Heart right ventricle (tissue), 16 donors: ENCODE results near the gene AFF1. TPM values are rescaled to one million over a fixed set of nuclear protein-coding genes. Genes with fewer than 3 reads are reported as not detected.
A peak's percentile ranks its signal among the peaks of the same experiment; 100 is the strongest.

ENCODE experiments used
- ATAC-seq, 8 donors: fragments of 200-7000 bp; cut with Tn5 transposase; one replicate each; pipeline ENCODE4 v1.9.1; 2020; ENCODE audit warnings: mild to moderate bottlenecking in 8 of 8, moderate library complexity in 8 of 8, moderate number of reproducible peaks in 1 of 8
- DNase-seq, 2 donors: peaks; one replicate each; pipeline ENCODE4 v3.0.0-alpha.2; 2020
- H3K27ac ChIP-seq, 10 donors: fragments of 200-600 bp; sonication (generic) in 2 of 10; one replicate each; pipeline versions ENCODE4 v1.5.0 to v1.8.0; 2020 to 2022; ENCODE audit warnings: mild to moderate bottlenecking in 3 of 10
- H3K27me3 ChIP-seq, 7 donors: fragments of 200-600 bp; one replicate each; pipeline ENCODE4 v1.8.0; 2021 to 2022; ENCODE audit warnings: mild to moderate bottlenecking in 2 of 7
- H3K36me3 ChIP-seq, 9 donors: fragments of 200-600 bp; sonication (generic) in 1 of 9; one replicate each; pipeline versions ENCODE4 v1.5.0 to v1.8.0; 2020 to 2022; ENCODE audit warnings: mild to moderate bottlenecking in 2 of 9
- H3K4me1 ChIP-seq, 9 donors: fragments of 200-600 bp; sonication (generic) in 1 of 9; one replicate each; pipeline versions ENCODE4 v1.5.0 to v1.8.0; 2020 to 2022; ENCODE audit warnings: mild to moderate bottlenecking in 4 of 9
- H3K4me3 ChIP-seq, 10 donors: fragments of 200-600 bp; sonication (generic) in 2 of 10; one replicate each; pipeline versions ENCODE4 v1.5.0 to v1.8.0; 2020 to 2022; ENCODE audit warnings: mild to moderate bottlenecking in 7 of 10, moderate library complexity in 2 of 10
- H3K9me3 ChIP-seq, 11 donors: fragments of 200-600 bp in 10 of 11; sonication (generic) in 2 of 11; one replicate each; pipeline versions ENCODE4 v1.5.0 to v1.8.0; 2013 to 2022; ENCODE audit warnings: mild to moderate bottlenecking in 2 of 11, control low read depth in 1 of 11, moderate library complexity in 1 of 11
- CTCF ChIP-seq, 9 donors: fragments of 200-600 bp; sonication (generic) in 2 of 9; IDR thresholded peaks; one replicate each; pipeline versions ENCODE4 v1.5.0 to v1.8.0; 2021 to 2022; ENCODE audit warnings: antibody characterized with exemption in 9 of 9, mild to moderate bottlenecking in 5 of 9, moderate library complexity in 1 of 9
- WGBS, 2 donors: extraction: QIAGEN DNeasy Blood & Tissue Kit; methylation state at CpG; one replicate each; pipeline ENCODE4 v1.1.7; 2013; ENCODE audit warnings: inconsistent platforms in 1 of 2; 5-methylcytosine and 5-hydroxymethylcytosine counted together
- intact Hi-C, 10 donors: fragments of 100-400 bp; cut with DNase I; formaldehyde crosslinking; loops; one replicate each; pipeline versions ENCODE4 v1.11.1 to v1.14.2; 2022
- polyA plus RNA-seq, 2 donors: library from polyadenylated mRNA; stranded (reverse); fragments of 200-250 nt; gene quantifications; one replicate each; pipeline ENCODE4 v1.2.3, GENCODE V29; 2013
- total RNA-seq, 10 donors: library from RNA; stranded (reverse); fragmentation: NEBNext Ultra II Directional in 3 of 10; extraction: Animal tissue kit (Norgen Biotek cat#: 25700) in 3 of 10; gene quantifications; one replicate each; pipeline versions ENCODE4 v1.2.1 to v1.2.4, GENCODE V29; 2021 to 2023
- donor health status: Arrhythmogenic right ventricular cardiomyopathy.
- donor health status: ischemic (EF 13 %, LVEDD 7.1; RV severe dilation, severe dysfunction).
- donor health status: healthy with polysubstance abuse.
- donor health status: DM: no; HTN: yes; CAD: no.
- donor health status: DM: no; HTN: no; CAD: no.
- donor health status: ischemic (EF 25% LVEDD 6.9; RV normal size, moderate dysfunction).
- donor health status: ischemic (EF 25% LVEDD 5.7; RV mildly dilated, moderate dysfunction).
- donor health status: healthy.
- donor health status: DM: yes; HTN: yes; CAD: no.
- donor health status: Ischemic cardiomyopathy.
- donor health status: ischemic (EF 35%, LVEDD 5.7; RV mildly dilated, moderate dysfunction).
- donor health status: nonischemic (EF 11% LVEDD 7.7; RV severe dilation, severe dysfunction).
- donor health status: DM: yes; HTN: yes; CAD: no.
- donor health status: PGD.
- donor health status: ischemic (EF 29% LVEDD 5.4; RV normal size, mild dysfunction).
- donor health status: nonischemic (EF 23%, LVEDD 6.1; RV moderate dilation, normal function).

The AFF1 gene
- total and polyA plus RNA-seq, 12 donors: 44.4 to 90.2 (median 74.5) TPM

DNA sequence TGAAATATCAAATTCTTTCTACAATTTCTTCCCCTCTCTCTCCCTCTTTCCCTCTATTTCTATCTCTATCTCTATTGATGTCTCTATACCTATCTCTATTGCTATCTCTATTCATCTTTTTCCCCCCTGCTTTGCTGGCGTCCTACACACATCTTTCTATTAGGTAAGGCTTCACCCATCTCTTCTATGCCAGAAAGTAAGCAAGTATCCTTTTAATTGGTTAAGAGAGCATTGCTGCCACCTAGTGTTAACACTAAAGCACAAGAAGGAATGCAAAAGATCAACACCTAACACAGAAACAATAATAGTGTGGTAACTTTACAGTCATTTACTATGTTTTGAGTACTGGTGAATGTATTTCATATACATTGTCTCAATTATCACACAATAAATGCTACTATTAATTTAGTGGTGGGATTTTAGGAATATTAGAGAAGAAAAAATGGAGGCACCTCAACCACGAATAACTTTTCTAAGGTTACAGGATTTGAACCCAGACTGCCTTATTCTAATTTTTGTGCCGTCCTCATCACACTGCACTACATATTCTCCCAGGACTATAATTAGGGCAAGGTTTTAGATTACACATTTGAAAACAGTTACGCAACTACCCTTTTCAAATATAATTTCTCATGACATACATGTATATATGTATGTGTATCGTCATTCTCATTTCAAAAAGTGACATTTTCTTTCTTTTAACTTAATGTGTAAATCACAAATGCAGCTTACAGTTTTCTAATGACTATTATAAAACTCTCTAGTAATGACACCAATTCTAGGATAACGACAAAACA lies 38.9 kb upstream of the AFF1 start:
- intact Hi-C loops: loop anchor here (2.0 to 10.0 kb wide), 5 partner anchors 81 to 399 kb away; no protein-coding TSS in a partner anchor
- no peaks in the 10 kb centered on the region for H3K36me3 ChIP-seq
- no peak overlapping the region for H3K4me3 ChIP-seq
- TF ChIP-seq CTCF (IDR thresholded peaks at IDR 0.05): peak; percentile 50 to 89 (median 80)
- no peak overlapping the region for H3K27ac ChIP-seq
- no peaks in the 10 kb centered on the region for H3K9me3 ChIP-seq
- peak in 5 of 8 donors; percentile 36 to 59 (median 55) for ATAC-seq
- H3K4me1 ChIP-seq: peaks cover 0 to 26% (median 0%) of the 10 kb centered on the region in 9 donors
- peak in 1 of 2 donors; percentile 53 for DNase-seq
- 75 to 78% methylated on average over 6 of the region's 6 CpGs for WGBS, 2 donors
- peaks cover 0 to 16% (median 0%) of the 10 kb centered on the region in 7 donors for H3K27me3 ChIP-seq

DNA sequence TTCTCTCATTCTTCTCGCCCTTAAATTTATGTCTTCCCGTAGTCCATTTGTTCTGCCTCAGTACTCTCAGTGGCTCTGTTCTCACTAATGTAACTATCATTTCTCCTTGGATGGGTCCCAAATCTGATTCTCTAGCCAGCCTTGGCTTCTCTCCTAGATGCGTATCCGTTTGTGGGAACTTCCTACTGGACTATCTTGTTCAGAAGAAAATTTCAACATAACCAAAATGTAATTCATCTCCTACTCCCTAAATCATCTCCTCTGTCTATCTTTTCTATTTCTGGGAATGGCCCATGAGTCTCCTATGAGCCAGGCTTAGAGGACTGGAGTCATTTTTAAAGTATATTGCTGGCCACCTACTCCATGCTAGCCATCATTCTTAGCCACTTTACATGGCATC lies 38.2 kb upstream of the AFF1 start:
- Histone ChIP-seq H3K9me3 (no peaks in the 10 kb centered on the region), H3K4me3 (no peak overlapping the region), H3K27ac (no peak overlapping the region), H3K36me3 (no peaks in the 10 kb centered on the region), H3K27me3 (peaks cover 0 to 10% (median 0%) of the 10 kb centered on the region in 7 donors), H3K4me1 (peaks cover 0 to 21% (median 0%) of the 10 kb centered on the region in 9 donors)
- intact Hi-C loops: loop anchor here in 6 of 10 donors (2.0 to 10.0 kb wide), 5 partner anchors 82 to 400 kb away; no protein-coding TSS in a partner anchor
- DNase-seq (no peak), ATAC-seq (no peak)
- WGBS, 2 donors: 53 to 62% methylated on average over 4 of the region's 4 CpGs
- TF ChIP-seq CTCF (IDR thresholded peaks at IDR 0.05): no peak

- TF ChIP-seq CTCF (IDR thresholded peaks at IDR 0.05): peak in 1 of 9 donors; percentile 13
- WGBS, 2 donors: 89 to 92% methylated on average over 4 of the region's 4 CpGs
- peaks cover 0 to 7% (median 0%) of the 10 kb centered on the region in 9 donors for H3K4me1 ChIP-seq
- H3K4me3 ChIP-seq: no peak overlapping the region
- ATAC-seq (no peak), DNase-seq (no peak)
- no peaks in the 10 kb centered on the region for H3K36me3 ChIP-seq
- no peaks in the 10 kb centered on the region for H3K27me3 ChIP-seq
- intact Hi-C loops: loop anchor here in 4 of 10 donors (5.0 to 10.0 kb wide), 3 partner anchors 84 to 401 kb away; no protein-coding TSS in a partner anchor
- no peak overlapping the region for H3K27ac ChIP-seq
- no peaks in the 10 kb centered on the region for H3K9me3 ChIP-seq
These were observed 36.2 kb upstream of the AFF1 start for GRCh38 chr4:86898562-86898961.

DNA sequence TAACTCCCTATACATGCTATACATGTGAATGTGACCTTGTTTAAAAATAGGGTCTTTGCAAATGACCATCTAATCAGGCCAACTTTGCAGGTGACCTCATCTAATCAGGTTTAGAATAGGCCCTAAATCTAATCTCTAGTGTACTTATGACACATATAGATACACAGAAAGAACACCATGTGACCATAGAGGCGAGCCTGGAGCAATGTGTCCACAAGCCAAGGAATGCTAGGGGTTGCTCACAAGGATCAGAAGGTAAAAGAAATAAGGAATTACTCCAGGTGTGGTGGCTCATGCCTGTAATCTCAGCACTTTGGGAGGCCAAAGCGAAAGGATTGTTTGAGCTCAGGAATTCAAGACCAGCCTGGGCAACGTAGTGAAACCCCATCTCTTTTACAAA lies 32.9 kb upstream of the AFF1 start:
- WGBS, 2 donors: 96% methylated on average over 3 of the region's 3 CpGs
- no peaks in the 10 kb centered on the region for H3K27me3 ChIP-seq
- no peak for TF ChIP-seq CTCF (IDR thresholded peaks at IDR 0.05)
- intact Hi-C loops: no loop called here
- no peak for ATAC-seq
- H3K9me3 ChIP-seq: no peaks in the 10 kb centered on the region
- no peak overlapping the region for H3K4me3 ChIP-seq
- no peaks in the 10 kb centered on the region for H3K36me3 ChIP-seq
- H3K4me1 ChIP-seq: peaks cover 0 to 12% (median 4%) of the 10 kb centered on the region in 9 donors
- no peak for DNase-seq
- H3K27ac ChIP-seq: no peak overlapping the region
